Breast epithelium (tissue), 3 donors: Measurements from ENCODE around the gene LGR5.

Experiments used
- POLR2A ChIP-seq: fragments of 450-650 bp; IDR thresholded peaks from one replicate; pipeline ENCODE4 v1.6.1; 2016; ENCODE audit warnings: antibody characterized with exemption, mild to moderate bottlenecking, moderate library complexity
- POLR2AphosphoS5 ChIP-seq, 3 donors: sonication (generic); formaldehyde crosslinking; IDR thresholded peaks; one replicate each; pipeline ENCODE4 v1.6.1; 2017; ENCODE audit warnings: antibody characterized with exemption in 3 of 3
- TF ChIP-seq, protein P1 (sequence below), 3 donors: fragments of 450-650 bp; IDR thresholded peaks; one replicate each; pipeline ENCODE4 v1.5.1; 2016 to 2017; ENCODE audit warnings: antibody characterized with exemption in 3 of 3, mild to moderate bottlenecking in 3 of 3, moderate library complexity in 3 of 3

DNA sequence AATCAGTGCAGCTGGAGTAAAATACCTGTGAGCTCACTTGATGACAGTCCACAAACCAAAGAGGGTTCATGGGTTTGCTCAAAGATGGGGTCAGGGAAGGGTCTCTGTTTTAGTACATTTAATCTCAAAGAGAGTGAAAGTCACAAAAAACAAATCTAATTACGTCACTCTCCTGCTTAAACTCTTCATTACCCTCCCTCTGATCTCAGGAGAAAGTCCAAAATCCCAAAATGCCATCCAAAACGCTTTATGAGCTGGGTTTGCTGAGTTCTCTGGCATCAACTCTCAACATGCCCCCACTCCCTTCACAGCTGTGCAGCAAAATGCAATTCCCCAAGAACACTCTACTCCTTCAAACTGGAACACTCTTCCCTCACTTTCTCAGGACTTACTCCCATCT, 40.4 kb upstream of the LGR5 start:
- TF ChIP-seq, protein P1, sequence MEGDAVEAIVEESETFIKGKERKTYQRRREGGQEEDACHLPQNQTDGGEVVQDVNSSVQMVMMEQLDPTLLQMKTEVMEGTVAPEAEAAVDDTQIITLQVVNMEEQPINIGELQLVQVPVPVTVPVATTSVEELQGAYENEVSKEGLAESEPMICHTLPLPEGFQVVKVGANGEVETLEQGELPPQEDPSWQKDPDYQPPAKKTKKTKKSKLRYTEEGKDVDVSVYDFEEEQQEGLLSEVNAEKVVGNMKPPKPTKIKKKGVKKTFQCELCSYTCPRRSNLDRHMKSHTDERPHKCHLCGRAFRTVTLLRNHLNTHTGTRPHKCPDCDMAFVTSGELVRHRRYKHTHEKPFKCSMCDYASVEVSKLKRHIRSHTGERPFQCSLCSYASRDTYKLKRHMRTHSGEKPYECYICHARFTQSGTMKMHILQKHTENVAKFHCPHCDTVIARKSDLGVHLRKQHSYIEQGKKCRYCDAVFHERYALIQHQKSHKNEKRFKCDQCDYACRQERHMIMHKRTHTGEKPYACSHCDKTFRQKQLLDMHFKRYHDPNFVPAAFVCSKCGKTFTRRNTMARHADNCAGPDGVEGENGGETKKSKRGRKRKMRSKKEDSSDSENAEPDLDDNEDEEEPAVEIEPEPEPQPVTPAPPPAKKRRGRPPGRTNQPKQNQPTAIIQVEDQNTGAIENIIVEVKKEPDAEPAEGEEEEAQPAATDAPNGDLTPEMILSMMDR (IDR thresholded peaks at IDR 0.05), result no peak
- TF ChIP-seq POLR2AphosphoS5 (IDR thresholded peaks at IDR 0.05), result no peak
- TF ChIP-seq POLR2A, result no peak
